Liver (tissue), 9 donors: ENCODE data around the gene ITGA6. TPM values are rescaled to one million over a fixed set of nuclear protein-coding genes. Genes with fewer than 3 reads are reported as not detected.

Source experiments
- DNase-seq: peaks from one replicate; pipeline ENCODE4 v3.0.0-alpha.2; 2017; ENCODE audit warnings: low spot score
- H3K27ac ChIP-seq, 2 donors: one replicate each; pipeline ENCODE4 v1.7.0; 2013; ENCODE audit warnings: inconsistent platforms in 2 of 2, low read length in 2 of 2, control low read depth in 1 of 2, low read depth in 1 of 2, mild to moderate bottlenecking in 1 of 2
- H3K27me3 ChIP-seq, 4 donors: one replicate each; pipeline versions ENCODE4 v1.6.1 to v1.7.0; 2013; ENCODE audit warnings: low read length in 3 of 4, inconsistent platforms in 1 of 4, mild to moderate bottlenecking in 1 of 4, moderate library complexity in 1 of 4; ENCODE audit not compliant: control insufficient read depth in 4 of 4, insufficient read depth in 4 of 4
- H3K36me3 ChIP-seq, 4 donors: one replicate each; pipeline versions ENCODE4 v1.6.1 to v1.7.0; 2013; ENCODE audit warnings: low read length in 3 of 4, mild to moderate bottlenecking in 3 of 4, low read depth in 1 of 4, moderate library complexity in 1 of 4; ENCODE audit not compliant: control insufficient read depth in 4 of 4, insufficient read depth in 3 of 4
- H3K4me1 ChIP-seq, 4 donors: one replicate each; pipeline versions ENCODE4 v1.6.1 to v1.7.0; 2013; ENCODE audit warnings: low read length in 3 of 4, mild to moderate bottlenecking in 3 of 4, moderate library complexity in 1 of 4; ENCODE audit not compliant: control insufficient read depth in 4 of 4, insufficient read depth in 4 of 4
- H3K4me3 ChIP-seq, 3 donors: one replicate each; pipeline versions ENCODE4 v1.6.1 to v1.7.0; 2013; ENCODE audit warnings: low read length in 3 of 3, control low read depth in 1 of 3, low read depth in 1 of 3, mild to moderate bottlenecking in 1 of 3
- H3K9ac ChIP-seq, 2 donors: one replicate each; pipeline ENCODE4 v1.7.0; 2013; ENCODE audit warnings: low read length in 2 of 2, mild to moderate bottlenecking in 2 of 2, moderate library complexity in 2 of 2, control low read depth in 1 of 2, low read depth in 1 of 2
- H3K9me3 ChIP-seq, 4 donors: one replicate each; pipeline versions ENCODE4 v1.6.1 to v1.7.0; 2013; ENCODE audit warnings: low read length in 3 of 4; ENCODE audit not compliant: control insufficient read depth in 4 of 4
- ATF3 ChIP-seq: IDR thresholded peaks from 2 replicates; pipeline ENCODE4 v1.6.1; 2016; ENCODE audit warnings: antibody characterized with exemption
- CTCF ChIP-seq: fragments of 150-350 bp; IDR thresholded peaks from 2 replicates; pipeline ENCODE4 v1.5.1; 2017; ENCODE audit warnings: improper control_type of control experiment, low read depth, low read length; ENCODE audit not compliant: missing input control
- EGR1 ChIP-seq, 2 donors: IDR thresholded peaks; 2 replicates each; pipeline ENCODE4 v1.6.1; 2016 to 2018; ENCODE audit warnings: antibody characterized with exemption in 2 of 2, low read depth in 2 of 2
- FOXA1 ChIP-seq: IDR thresholded peaks from 2 replicates; pipeline ENCODE4 v1.6.1; 2016; ENCODE audit warnings: antibody characterized with exemption
- FOXA2 ChIP-seq: IDR thresholded peaks from 2 replicates; pipeline ENCODE4 v1.6.1; 2016; ENCODE audit warnings: antibody characterized with exemption
- GABPA ChIP-seq, 2 donors: IDR thresholded peaks in 1 of 2; conservative IDR thresholded peaks in 1 of 2; 2 replicates each; pipeline ENCODE4 v1.6.1; 2016; ENCODE audit warnings: antibody characterized with exemption in 2 of 2, mild to moderate bottlenecking in 1 of 2, moderate library complexity in 1 of 2
- HNF4A ChIP-seq, 2 donors: conservative IDR thresholded peaks; 2 replicates each; pipeline ENCODE4 v1.6.1; 2016; ENCODE audit warnings: antibody characterized with exemption in 2 of 2, mild to moderate bottlenecking in 2 of 2
- HNF4G ChIP-seq: IDR thresholded peaks from 2 replicates; pipeline ENCODE4 v1.6.1; 2016; ENCODE audit warnings: antibody characterized with exemption
- JUND ChIP-seq, 2 donors: IDR thresholded peaks; 2 replicates each; pipeline ENCODE4 v1.6.1; 2016; ENCODE audit warnings: antibody characterized with exemption in 2 of 2
- MAX ChIP-seq: IDR thresholded peaks from 2 replicates; pipeline ENCODE4 v1.6.1; 2016; ENCODE audit warnings: antibody characterized with exemption
- NR2F2 ChIP-seq: IDR thresholded peaks from 2 replicates; pipeline ENCODE4 v1.6.1; 2016; ENCODE audit warnings: antibody characterized with exemption
- RAD21 ChIP-seq, 2 donors: IDR thresholded peaks; 2 replicates each; pipeline ENCODE4 v1.6.1; 2016; ENCODE audit warnings: antibody characterized with exemption in 2 of 2, mild to moderate bottlenecking in 2 of 2
- REST ChIP-seq: IDR thresholded peaks from 2 replicates; pipeline ENCODE4 v1.6.1; 2016; ENCODE audit warnings: antibody characterized with exemption, mild to moderate bottlenecking
- RXRA ChIP-seq, 2 donors: IDR thresholded peaks; 2 replicates each; pipeline ENCODE4 v1.6.1; 2017 to 2018; ENCODE audit warnings: antibody characterized with exemption in 2 of 2, mild to moderate bottlenecking in 1 of 2
- SP1 ChIP-seq: IDR thresholded peaks from 2 replicates; pipeline ENCODE4 v1.6.1; 2018; ENCODE audit warnings: antibody characterized with exemption, mild to moderate bottlenecking
- TAF1 ChIP-seq: conservative IDR thresholded peaks from 2 replicates; pipeline ENCODE4 v1.6.1; 2016; ENCODE audit warnings: antibody characterized with exemption, mild to moderate bottlenecking
- YY1 ChIP-seq: IDR thresholded peaks from 2 replicates; pipeline ENCODE4 v1.6.1; 2016; ENCODE audit warnings: antibody characterized with exemption, mild to moderate bottlenecking
- ZBTB33 ChIP-seq: IDR thresholded peaks from 2 replicates; pipeline ENCODE4 v1.6.1; 2016; ENCODE audit warnings: antibody characterized with exemption
- WGBS: extraction: QIAGEN DNeasy Blood & Tissue Kit; methylation state at CpG from one replicate; pipeline ENCODE4 v1.1.7; 2013; 5-methylcytosine and 5-hydroxymethylcytosine counted together
- polyA plus RNA-seq, 2 donors: library from polyadenylated mRNA; stranded (reverse) in 1 of 2; unstranded in 1 of 2; fragments of 200-250 nt in 1 of 2; fragments of >200 nt in 1 of 2; fragmentation: Nextera tagmentation in 1 of 2; extraction: Ambion mirVana in 1 of 2; gene quantifications; one replicate each; pipeline versions ENCODE4 v1.2.1 to v1.2.3, GENCODE V29; 2013 to 2015
- total RNA-seq, 2 donors: library from RNA; depleted of rRNA; stranded (reverse); fragments of >200 nt; gene quantifications; one replicate each; pipeline ENCODE4 v1.2.3, GENCODE V29; 2014
- donor health status: healthy.
- donor health status: healthy.
- donor health status: healthy.
- donor health status: healthy.
- donor health status: healthy.

ITGA6 gene
- total and polyA plus RNA-seq, 4 donors = 5.8 to 21.6 (median 11.4) TPM

GRCh38 chr2:172470958-172471922, 43.9 kb downstream of the ITGA6 start:
- TF ChIP-seq JUND (IDR thresholded peaks at IDR 0.05) (no peak), MAX (no peak), RXRA (IDR thresholded peaks at IDR 0.05) (no peak)
- Histone ChIP-seq H3K36me3 (peaks cover 0 to 4% (median 0%) of the 10 kb centered on the region in 4 donors), H3K4me3 (no peak overlapping the region), H3K4me1 (no peaks in the 10 kb centered on the region), H3K27me3 (no peaks in the 10 kb centered on the region), H3K9me3 (no peaks in the 10 kb centered on the region), H3K9ac (no peak overlapping the region), H3K27ac (no peak overlapping the region)
- no peak for DNase-seq
- WGBS = 94% methylated on average over 11 of the region's 11 CpGs

- H3K4me1 ChIP-seq = no peaks in the 10 kb centered on the region
- H3K4me3 ChIP-seq = no peak overlapping the region
- TF ChIP-seq RAD21 (IDR thresholded peaks at IDR 0.05) (no peak), YY1 (no peak), SP1 (no peak), MAX (no peak), CTCF (no peak), REST (no peak), HNF4G (no peak), RXRA (IDR thresholded peaks at IDR 0.05) (no peak), TAF1 (no peak), FOXA1 (no peak), EGR1 (IDR thresholded peaks at IDR 0.05; ENCODE audit: low read depth in 2 of 2) (no peak), HNF4A (conservative IDR thresholded peaks at IDR 0.05) (no peak), NR2F2 (no peak), JUND (IDR thresholded peaks at IDR 0.05) (no peak), ZBTB33 (no peak), FOXA2 (no peak), ATF3 (no peak), GABPA (IDR thresholded peaks at IDR 0.05 in 1 of 2, conservative IDR thresholded peaks at IDR 0.05 in 1 of 2) (no peak)
- H3K9ac ChIP-seq = no peak overlapping the region
- H3K36me3 ChIP-seq = peaks cover 0 to 4% (median 0%) of the 10 kb centered on the region in 4 donors
- H3K27me3 ChIP-seq = no peaks in the 10 kb centered on the region
- DNase-seq = no peak
- 84% methylated on average over 12 of the region's 12 CpGs for WGBS
- H3K9me3 ChIP-seq = no peaks in the 10 kb centered on the region
- no peak overlapping the region for H3K27ac ChIP-seq
These were observed 45.2 kb downstream of the ITGA6 start for GRCh38 chr2:172472446-172473033.
